KG1 (cell line): ENCODE results near the gene EHD4.

Experiments used
- DNase-seq: peaks from one replicate; lab custom pipeline; 2025; lab: John Stamatoyannopoulos, UW

The EHD4 gene

GRCh38 chr15:41957021-41957897 is 15.1 kb downstream of the EHD4 start:
- no peak for DNase-seq

- no peak for DNase-seq
These were observed 16.4 kb downstream of the EHD4 start for GRCh38 chr15:41955807-41956525.

DNA sequence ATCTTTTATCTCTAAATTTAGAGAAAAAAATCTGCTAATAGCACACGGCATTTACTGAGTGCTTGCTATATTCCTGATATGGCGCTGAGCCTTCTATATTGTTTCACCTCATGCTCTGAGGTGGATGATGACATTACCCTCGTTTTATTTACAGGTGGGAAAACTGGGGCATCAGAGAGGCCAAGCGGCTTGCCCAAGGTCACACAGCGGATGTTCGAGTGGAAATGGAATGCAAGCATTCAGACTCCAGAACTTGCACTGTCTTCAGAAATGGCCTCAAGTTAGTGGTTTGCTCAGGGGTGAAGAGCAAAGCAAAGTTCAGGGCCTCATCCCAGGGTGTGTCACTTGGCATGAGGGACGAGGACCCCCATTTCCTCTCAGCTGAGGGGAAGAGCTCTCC is 17.3 kb downstream of the EHD4 start:
- DNase-seq: no peak

DNA sequence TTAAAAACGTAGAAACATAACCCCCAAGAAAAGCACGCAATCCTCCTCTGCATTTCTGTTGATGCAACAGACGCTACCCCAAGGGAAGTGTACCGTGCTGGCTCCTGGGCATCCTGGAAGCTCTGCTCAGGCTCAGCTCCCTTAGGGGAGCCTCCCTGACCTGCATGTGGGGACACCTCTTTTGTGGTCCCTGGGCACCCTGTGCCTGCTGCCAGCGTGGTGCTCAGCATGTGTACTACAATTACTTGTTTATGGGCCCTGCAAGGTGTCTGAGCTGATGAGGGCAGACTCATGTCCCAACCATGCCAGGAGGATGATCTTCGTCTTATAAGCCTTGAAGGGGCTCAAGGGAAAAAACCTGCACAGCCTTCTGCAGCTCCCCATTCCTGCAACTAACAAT is 18.3 kb downstream of the EHD4 start:
- no peak for DNase-seq

DNA sequence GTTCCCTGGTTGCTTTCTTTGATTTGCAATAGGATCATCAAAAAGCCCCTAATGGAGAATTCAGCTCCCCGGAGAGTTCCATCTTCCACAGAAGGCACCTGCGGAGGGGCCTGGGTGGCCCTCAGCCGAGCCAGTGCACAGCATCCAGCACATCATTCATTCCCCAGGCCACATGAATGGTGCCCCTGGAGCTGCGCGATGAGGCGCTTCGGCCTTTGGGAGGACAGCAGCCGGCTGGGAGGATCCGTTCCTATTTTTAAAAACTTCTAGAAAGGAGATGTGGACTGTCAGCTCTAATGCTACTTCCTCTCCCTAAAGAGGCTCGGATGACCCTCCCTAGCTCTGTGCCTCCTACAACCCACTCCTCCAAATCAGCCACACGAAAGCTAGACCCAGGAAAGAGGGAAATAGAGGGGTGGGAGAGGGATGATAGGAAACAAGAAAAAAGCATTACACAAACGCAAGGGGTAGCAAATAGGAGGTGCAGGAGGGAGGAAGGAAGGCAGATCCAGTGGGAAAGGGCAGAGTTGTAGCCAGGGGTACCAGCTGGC is 20.3 kb downstream of the EHD4 start:
- DNase-seq: no peak

DNA sequence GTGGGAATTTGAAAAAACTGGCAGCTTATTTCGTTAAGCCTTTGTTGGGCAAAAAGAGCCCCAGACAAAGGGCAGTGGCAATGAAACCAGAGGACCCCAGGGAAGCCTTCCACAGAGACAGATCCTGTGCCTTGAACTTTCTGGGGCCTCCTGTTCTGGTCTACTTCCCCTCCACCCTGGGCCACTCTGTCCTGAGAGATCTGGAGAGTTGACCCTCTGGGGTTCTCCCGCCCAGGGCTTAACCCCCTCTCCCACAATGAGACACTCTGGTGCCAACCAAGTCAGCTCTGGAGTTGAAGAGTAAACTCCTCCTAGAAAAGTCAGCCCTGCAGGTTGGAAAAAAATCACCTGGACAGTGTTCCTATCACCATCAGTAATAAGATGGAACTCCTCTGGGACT is 20.8 kb downstream of the EHD4 start:
- no peak for DNase-seq

DNA sequence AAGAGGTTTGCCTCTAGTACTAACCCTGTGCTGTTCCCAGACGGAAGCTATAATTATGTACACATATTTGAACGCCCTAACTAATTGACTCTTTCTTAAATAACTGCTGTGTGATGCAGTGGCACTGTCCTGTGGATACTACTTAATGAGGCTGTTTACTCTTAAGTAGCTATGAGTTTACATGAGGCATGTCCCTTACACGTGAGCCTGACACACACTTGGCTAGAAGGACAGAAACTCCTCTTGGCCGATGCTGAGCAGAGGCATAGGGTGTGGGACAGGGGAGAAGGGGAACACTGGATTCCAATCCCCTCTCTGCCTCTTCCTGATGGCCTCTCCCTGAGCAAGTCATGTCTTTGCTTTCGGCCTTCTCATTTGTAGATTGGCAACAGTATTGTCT is 21.9 kb downstream of the EHD4 start:
- no peak for DNase-seq

GRCh38 chr15:41950127-41950483 is 22.3 kb downstream of the EHD4 start:
- DNase-seq: no peak

GRCh38 chr15:41949401-41950126 is 22.8 kb downstream of the EHD4 start:
- no peak for DNase-seq

DNA sequence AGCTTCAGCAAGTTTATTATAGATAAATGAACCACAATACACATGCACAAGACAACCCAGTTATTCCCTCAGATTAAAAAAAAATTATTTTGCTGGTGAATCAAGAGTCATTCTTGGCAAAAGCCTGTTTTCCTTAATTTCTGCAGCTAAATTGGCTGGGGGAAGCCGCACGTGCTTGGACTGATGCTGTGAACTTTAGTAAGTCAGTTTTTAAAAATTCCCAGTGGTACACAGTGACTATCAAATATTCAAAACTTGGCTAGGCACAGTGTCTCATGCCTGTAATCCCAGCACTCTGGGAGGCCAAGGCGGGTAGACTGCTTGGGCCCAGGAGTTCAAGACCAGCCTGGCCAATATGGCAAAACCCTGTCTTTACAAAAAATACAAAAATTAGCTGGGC is 23.9 kb downstream of the EHD4 start:
- DNase-seq: no peak

DNA sequence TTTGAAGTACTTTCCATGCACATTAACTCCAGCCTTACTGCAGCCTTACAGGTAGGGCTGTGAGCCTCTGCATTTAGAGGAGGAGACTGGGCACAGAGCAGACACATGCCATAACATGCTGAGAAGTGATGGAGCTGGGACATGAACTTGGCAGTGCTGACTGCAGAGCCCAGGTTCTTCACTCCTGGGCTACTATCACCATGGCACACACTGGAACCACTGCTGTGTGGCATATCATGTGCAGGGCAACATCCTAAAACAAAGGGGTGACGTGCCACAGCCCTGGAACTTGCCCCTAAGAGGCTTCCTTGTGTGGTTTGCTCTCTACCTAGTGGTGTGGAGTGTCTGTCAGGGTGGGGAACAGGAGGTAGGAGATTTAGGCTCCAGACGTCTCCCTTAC is 25.4 kb downstream of the EHD4 start:
- DNase-seq: no peak

- DNase-seq: no peak
These were observed 26.6 kb downstream of the EHD4 start for GRCh38 chr15:41945731-41946130.

GRCh38 chr15:41945221-41945620 is 27.1 kb downstream of the EHD4 start:
- no peak for DNase-seq

- DNase-seq: no peak
These were observed 27.9 kb downstream of the EHD4 start for GRCh38 chr15:41944313-41944940.

- DNase-seq: no peak
These were observed 28.6 kb downstream of the EHD4 start for GRCh38 chr15:41943543-41944312.

- no peak for DNase-seq
These were observed 29.5 kb downstream of the EHD4 start for GRCh38 chr15:41942886-41943285.

GRCh38 chr15:41941644-41942415 is 30.5 kb downstream of the EHD4 start:
- no peak for DNase-seq

- DNase-seq: no peak
These were observed 31.9 kb downstream of the EHD4 start for GRCh38 chr15:41940441-41940857.

DNA sequence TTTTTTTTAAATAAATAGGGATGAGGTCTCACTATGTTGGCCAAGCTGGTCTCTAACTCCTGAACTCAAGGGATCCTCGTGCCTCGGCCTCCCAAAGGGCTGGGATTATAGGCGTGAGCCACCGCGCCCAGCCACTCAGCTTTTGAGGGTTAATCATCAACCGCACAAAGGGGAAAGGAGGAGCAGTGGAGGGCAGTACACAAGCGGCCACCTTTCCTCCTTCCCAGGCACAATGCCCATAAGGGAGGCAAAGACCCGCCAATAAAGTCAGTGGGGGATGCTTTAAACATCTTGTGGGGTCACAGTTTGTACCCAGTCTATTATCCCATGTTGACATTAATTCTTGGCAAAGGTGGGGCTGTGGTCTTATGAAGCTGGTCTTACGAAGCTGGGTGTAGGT is 32.4 kb downstream of the EHD4 start:
- no peak for DNase-seq

GRCh38 chr15:41937568-41937923 is 34.8 kb downstream of the EHD4 start:
- peak; percentile 69 for DNase-seq
